Activated CD4-positive, alpha-beta T cell treated with anti-CD3 and anti-CD28 coated beads, Interleukin-2, amount 50 U/mL, for 24 hours (primary cell): ENCODE measurements around the gene PTPN7.
"Not testable (repeated sequence)": the region's sequence is repeated elsewhere in the genome, so short reads cannot be mapped to it uniquely, and the experiment has no call there.

Source experiments
- DNase-seq, 2 donors: peaks; one replicate each; pipeline ENCODE4 v3.0.0-alpha.2; 2020; ENCODE audit warnings: low read depth in 1 of 2, low spot score in 1 of 2

The PTPN7 gene

GRCh38 chr1:202154148-202154765 is 6.1 kb downstream of the PTPN7 start:
- no peak for DNase-seq

- DNase-seq: no peak
These were observed 7.1 kb downstream of the PTPN7 start for GRCh38 chr1:202153284-202153683.

GRCh38 chr1:202152399-202152798 is 8.0 kb downstream of the PTPN7 start:
- no peak for DNase-seq

GRCh38 chr1:202151045-202151444 is 9.4 kb downstream of the PTPN7 start:
- no peak for DNase-seq

GRCh38 chr1:202150602-202151001 is 9.8 kb downstream of the PTPN7 start:
- no peak for DNase-seq

- DNase-seq: no peak
These were observed 10.2 kb downstream of the PTPN7 start for GRCh38 chr1:202150187-202150586.

- DNase-seq: no peak
These were observed 10.8 kb downstream of the PTPN7 start for GRCh38 chr1:202149566-202149965.

- no peak for DNase-seq
These were observed 12.0 kb downstream of the PTPN7 start for GRCh38 chr1:202148391-202148790.

GRCh38 chr1:202146993-202147392 is 13.4 kb downstream of the PTPN7 start:
- no peak for DNase-seq

GRCh38 chr1:202146279-202146678 is 14.1 kb downstream of the PTPN7 start:
- no peak for DNase-seq

GRCh38 chr1:202145744-202146140 is 14.7 kb downstream of the PTPN7 start:
- DNase-seq: not testable (repeated sequence)

- DNase-seq: no peak
These were observed 15.2 kb downstream of the PTPN7 start for GRCh38 chr1:202145068-202145743.

- no peak for DNase-seq
These were observed 15.9 kb downstream of the PTPN7 start, which contains the start of gene ARL8A for GRCh38 chr1:202144402-202145067. TSS of gene ARL8A (minus strand) at chr1:202144737. CDS start at chr1:202144572, 165 bp downstream.

GRCh38 chr1:202143768-202144401 is 16.5 kb downstream of the PTPN7 start:
- DNase-seq: no peak

GRCh38 chr1:202143011-202143767 is 17.2 kb downstream of the PTPN7 start:
- DNase-seq: no peak

- DNase-seq: not testable (repeated sequence)
These were observed 18.9 kb downstream of the PTPN7 start for GRCh38 chr1:202141468-202141867.

GRCh38 chr1:202140833-202141232 is 19.6 kb downstream of the PTPN7 start:
- no peak for DNase-seq

GRCh38 chr1:202135221-202135721 is 25.1 kb downstream of the PTPN7 start:
- peak; percentile 28 to 52 for DNase-seq

GRCh38 chr1:202134645-202135172 is 25.7 kb downstream of the PTPN7 start:
- DNase-seq: no peak

GRCh38 chr1:202133989-202134388 is 26.4 kb downstream of the PTPN7 start:
- DNase-seq: no peak

GRCh38 chr1:202133496-202133895 is 26.9 kb downstream of the PTPN7 start:
- DNase-seq: no peak
